ENCODE data around the gene ALG13.
"Not testable (repeated sequence)": the region's sequence is repeated elsewhere in the genome, so short reads cannot be mapped to it uniquely, and the experiment has no call there.

Gene ALG13

GRCh38 chrX:111680988-111681779, at the start of gene ALG13:
ALG13 (plus strand) TSS chrX:111681170; CDS start chrX:111681219, 49 bp downstream.
- DNase-seq (ENCODE audit: low read depth in 2 of 2), result peak; percentile 64 to 66

GRCh38 chrX:111634823-111635729, 45.9 kb upstream of the ALG13 start:
- no peak for DNase-seq (ENCODE audit: low read depth in 2 of 2)

DNA sequence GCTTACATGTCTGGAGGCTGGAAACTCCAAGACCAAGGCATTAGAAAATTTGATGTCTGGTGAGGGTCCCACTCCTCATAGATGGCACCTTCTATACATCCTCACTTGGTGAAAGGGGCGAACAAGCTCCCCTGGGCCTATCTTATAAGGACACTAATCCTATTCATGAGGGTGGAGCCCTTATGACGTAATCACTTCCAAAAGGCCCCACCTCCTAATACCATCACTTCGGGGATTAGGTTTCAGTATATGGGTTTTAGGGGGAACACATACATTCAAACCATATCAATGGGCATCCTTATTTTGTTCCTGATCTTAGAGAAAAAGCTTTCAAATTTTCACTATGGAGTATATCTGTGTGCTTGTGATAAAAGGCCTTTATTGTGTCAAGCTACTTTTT, 39.0 kb upstream of the ALG13 start:
- DNase-seq (ENCODE audit: low read depth in 2 of 2), result no peak

DNA sequence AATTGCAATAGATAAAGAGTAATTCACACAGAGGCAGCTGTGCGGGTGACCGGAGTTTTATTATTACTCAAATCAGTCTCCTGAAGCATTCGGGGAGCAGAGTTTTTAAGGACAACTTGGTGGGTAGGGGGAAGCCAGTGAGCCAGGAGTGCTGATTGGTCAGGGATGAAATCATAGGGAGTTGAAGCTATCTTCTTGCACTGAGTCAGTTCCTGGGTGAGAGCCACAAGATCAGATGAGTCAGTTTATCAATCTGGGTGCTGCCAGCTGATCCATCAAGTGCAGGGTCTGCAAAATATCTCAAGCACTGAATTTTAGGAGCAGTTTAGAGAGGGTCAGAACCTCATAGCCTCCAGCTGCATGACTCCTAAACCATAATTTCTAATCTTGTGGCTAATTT, 35.8 kb upstream of the ALG13 start:
- not testable (repeated sequence) for DNase-seq (ENCODE audit: low read depth in 2 of 2)

GRCh38 chrX:111645607-111646006, 35.4 kb upstream of the ALG13 start:
- DNase-seq (ENCODE audit: low read depth in 2 of 2), result no peak

DNA sequence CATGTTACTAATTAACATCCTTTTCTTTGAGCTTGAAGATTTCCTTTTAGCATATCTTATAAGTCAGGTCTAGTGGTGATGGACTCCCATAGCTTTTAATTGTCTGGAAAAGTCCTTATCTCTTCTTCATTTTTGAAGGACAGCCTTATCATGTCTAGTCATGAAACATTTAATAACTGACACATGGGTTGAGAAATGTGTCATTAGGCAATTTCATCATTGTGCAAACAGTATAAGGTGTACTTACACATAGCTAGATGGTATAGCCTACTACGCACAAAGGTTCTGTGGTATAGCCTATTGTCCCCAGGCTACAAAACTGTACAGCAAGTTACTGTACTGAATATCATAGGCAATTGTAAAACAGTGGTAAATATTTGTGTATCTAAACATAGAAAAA, 34.5 kb upstream of the ALG13 start:
- DNase-seq (ENCODE audit: low read depth in 2 of 2), result no peak

GRCh38 chrX:111648802-111649201, 32.2 kb upstream of the ALG13 start:
- DNase-seq (ENCODE audit: low read depth in 2 of 2), result no peak

DNA sequence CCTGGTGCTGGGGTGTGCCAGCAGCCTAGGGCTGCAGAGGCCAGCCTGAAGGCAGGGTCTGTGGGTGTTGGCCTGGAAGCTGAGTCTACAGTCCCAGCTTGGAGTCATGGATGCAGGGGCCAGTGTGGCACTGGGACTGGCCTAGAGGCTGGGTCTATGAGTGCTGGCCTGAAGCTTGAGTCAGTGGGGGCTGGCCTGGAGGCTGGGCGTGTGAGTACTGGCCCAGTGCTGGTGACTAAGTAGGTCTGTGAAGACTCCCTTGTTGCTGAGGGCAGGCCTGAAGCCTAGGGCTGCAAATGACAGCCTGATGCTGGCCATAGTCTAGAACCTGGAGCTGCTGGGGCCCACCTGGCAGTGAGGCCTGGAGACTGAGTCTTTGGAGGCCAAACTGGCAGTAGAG, 31.3 kb upstream of the ALG13 start:
- no peak for DNase-seq (ENCODE audit: low read depth in 2 of 2)

- no peak for DNase-seq (ENCODE audit: low read depth in 2 of 2)
These were observed 30.1 kb upstream of the ALG13 start for GRCh38 chrX:111650845-111651244.

DNA sequence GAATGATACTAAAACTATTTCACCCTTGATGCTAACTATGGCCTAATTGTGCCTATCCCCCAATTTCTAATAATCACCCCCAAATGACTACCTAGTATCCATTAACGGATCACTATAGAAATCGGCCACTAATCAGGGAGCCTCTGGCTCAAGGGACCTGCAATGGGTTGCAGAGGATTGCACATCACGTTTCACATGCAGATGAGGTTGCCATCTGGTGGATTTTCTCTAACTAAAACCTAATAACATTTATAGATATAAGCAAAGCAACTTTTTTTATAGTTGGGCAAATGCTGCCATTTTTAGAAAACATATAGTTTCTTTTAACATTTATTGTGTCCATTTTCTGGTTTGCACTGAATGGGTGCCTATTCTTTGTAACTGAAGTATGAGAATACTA, 28.3 kb upstream of the ALG13 start:
- DNase-seq (ENCODE audit: low read depth in 2 of 2), result no peak

- no peak for DNase-seq (ENCODE audit: low read depth in 2 of 2)
These were observed 19.7 kb upstream of the ALG13 start for GRCh38 chrX:111661241-111661640.

GRCh38 chrX:111662292-111662691, 18.7 kb upstream of the ALG13 start:
- DNase-seq (ENCODE audit: low read depth in 2 of 2), result no peak

DNA sequence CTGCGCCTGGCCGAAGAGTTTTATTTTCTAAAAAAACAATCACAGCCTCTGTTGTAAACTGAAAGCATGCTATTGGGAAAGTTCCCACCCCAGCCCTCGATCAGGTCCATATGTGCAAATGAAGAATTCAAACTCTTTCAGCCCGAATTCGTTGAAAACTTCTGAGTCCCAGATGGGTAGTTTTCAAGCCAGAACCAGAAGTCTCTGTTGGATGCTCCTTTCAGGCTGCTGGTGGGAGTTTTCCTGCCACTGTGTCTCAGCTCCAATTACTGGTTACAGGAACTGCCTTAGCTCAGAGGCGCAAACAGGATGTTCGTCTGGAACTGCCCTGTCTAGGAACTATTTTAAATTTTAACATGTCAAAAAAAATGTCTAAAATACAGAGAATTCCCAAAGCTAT, 9.3 kb upstream of the ALG13 start:
- no peak for DNase-seq (ENCODE audit: low read depth in 2 of 2)

GRCh38 chrX:111687305-111687704, 6.3 kb downstream of the ALG13 start:
- DNase-seq (ENCODE audit: low read depth in 2 of 2), result no peak

DNA sequence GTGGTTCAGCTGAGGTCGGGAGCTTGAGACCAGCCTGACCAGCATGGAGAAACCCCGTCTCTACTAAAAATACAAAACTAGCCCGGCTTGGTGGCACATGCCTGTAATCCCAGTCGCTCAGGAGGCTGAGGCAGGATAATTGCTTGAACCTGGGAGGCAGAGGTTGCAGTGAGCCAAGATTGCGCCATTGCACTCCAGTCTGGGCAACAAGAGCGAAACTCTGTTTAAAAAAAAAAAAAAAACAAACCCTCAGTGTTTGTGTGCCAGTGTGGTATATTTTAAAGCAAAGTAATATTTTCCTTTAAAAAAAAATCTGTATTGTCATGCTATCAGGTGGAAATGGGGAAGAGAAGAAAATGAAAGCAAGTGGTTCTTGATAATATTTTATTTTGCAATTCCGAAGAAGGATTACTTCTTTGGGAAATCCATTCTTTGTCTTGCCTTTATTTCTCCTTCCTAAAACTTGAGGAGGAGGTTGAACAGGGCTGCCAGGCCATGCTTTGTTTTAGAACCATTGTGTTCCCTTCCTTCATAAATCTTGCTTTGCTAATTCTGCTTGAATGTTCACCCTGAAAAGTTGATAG, 14.4 kb downstream of the ALG13 start:
- DNase-seq (ENCODE audit: low read depth in 2 of 2), result no peak

DNA sequence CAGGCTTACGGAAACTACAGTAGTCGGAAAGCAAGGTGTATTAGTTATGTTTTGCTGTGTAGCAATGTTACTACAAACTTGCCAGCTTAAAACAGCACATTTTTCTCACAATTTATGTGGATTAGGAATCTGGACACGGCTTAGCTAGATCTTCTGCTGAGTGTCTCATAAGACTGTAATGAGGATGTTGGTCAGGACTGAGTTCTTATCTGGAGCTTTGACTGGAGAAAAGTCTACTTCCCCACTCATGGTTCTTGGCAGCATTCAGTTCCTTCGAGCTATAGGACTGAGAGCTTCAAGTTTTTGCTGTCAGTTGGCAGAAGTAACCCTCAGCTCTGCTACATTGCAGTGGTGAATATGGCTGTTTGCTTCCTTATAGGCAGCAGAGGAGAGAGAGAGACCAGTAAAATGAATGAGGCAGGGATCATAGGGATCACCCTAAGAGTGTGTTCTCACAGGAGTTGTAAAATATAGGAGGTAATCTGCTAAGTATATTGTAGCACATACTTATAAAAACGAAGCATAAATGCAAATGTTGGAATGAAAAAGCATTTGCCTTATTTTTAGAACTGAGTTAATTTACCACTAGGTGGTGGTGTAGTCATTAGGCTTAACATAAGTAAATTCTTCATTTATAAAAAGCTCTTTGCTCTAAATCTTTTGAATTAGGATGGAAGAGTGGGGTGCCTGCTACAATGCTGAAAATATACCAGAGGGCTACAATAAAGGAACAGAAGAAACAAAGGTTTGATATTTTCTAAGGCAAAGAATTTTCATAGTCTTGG, 38.6 kb downstream of the ALG13 start:
- no peak for DNase-seq (ENCODE audit: low read depth in 2 of 2)

DNA sequence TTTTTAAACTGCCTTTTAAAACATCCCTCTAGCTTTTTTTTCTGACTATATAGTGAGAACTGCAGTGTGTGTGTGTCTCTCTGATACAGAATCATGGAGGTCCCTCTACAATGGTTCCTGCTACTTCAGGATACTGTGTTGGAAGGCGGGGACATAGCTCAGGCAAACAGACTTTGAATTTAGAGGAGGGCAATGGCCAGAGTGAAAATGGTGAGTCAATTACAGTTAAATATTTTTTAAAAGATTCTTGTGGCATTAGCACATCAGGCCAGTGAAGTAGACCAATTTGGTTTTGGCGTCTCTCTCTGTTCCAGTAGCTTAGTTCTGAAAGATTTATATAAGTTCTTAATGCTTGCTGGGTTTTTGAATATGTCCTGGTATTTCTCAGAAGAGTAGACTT, 47.1 kb downstream of the ALG13 start:
- DNase-seq (ENCODE audit: low read depth in 2 of 2), result no peak

DNA sequence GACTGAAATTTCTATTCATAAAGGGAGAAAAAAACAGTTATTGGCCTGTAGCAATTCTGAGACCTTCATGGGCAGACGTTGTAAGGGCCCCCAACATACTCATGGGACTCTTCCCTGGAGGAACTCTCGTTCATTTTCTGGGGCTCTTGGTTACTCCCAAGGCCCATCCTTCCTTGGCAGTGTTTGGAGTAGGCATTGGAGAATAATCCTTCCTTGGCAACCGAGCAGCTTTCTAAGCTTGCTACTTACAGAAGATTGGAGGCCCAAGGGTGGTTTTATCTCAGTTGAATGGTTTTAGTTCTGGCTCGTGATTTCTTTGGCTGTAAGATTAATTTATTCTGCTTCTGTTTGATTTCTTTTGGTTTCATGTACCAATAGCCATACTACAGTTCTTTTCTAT, 50.4 kb downstream of the ALG13 start:
- no peak for DNase-seq (ENCODE audit: low read depth in 2 of 2)

DNA sequence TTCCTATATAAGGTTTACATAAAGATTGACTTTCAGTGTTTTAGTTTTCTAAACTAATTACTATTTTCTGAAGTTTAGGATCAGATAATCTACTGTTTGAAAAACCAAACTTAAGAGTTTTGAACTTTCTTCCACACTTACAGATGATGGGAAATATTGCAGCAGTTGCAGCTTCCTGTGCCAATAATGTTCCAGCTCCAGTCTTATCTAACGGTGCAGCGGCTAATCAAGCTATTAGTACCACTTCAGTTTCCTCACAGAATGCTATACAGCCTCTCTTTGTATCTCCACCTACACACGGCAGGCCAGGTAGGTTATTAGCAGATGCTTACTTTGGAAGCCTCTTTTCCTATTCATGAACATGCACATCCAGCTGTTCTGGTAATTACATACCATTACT, 55.6 kb downstream of the ALG13 start:
- no peak for DNase-seq (ENCODE audit: low read depth in 2 of 2)

DNA sequence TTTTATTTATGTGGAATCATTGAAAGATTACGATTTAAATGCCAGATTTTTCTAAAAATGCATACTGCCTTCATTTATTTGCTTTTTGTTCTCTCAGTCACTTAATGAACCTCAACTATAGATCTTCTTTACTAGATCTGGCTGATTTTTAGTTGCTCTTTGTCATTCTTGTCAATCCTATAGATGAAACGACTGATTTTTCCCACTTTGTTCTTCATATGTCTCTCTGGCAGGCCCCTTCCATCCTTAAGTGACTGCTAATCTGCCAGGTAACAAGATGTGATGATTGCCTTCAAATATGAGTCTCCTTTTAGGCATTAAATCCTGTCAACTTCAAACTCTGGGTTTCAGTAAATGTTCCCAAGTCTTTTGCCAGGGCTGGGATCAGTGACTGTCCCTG, 61.0 kb downstream of the ALG13 start:
- no peak for DNase-seq (ENCODE audit: low read depth in 2 of 2)

DNA sequence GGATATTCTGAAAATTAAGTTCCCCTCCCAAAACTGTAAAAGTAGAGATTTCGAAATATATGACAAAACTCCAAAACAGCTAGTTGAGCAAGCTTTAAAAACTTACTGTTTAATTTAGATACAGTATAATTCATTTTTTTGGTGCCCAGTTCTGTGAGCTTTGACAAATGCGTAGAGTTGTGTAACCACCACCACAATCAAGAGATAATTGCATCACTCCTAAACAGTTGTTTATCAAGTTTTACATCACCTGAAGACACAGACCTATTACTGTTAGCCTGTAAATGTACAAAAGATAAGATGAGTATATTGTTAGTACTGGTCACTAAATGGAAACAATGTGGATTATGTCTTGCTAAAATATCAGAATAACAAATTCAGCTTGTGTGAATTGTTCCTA, 62.3 kb downstream of the ALG13 start:
- no peak for DNase-seq (ENCODE audit: low read depth in 2 of 2)

DNA sequence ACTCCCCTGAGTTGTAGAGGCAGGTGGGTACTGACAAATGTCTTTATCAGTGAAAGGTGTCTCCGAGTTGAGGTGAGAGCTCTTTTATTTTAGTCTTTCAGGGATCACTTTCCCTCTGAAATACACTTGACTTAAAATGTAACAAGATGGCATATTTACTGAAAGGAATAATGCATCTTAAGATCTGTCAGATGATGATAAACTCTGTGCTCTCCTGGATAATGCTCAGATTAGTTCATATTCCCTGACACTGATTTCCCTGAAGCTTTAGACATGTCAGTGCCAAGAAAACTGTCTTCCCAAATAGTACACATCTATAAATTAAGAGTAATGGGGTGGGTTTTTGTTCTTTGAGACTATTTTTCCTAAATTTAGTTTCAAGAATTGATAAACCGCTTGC, 75.5 kb downstream of the ALG13 start:
- no peak for DNase-seq (ENCODE audit: low read depth in 2 of 2)
